HG03469 (cell line): ENCODE data around the gene GRIN2C.

Experiments used
- ATAC-seq: cut with Tn5 transposase; IDR thresholded peaks from one replicate; pipeline ENCODE4 v1.9.1; 2021; ENCODE audit warnings: mild to moderate bottlenecking, moderate library complexity, moderate number of reproducible peaks; ENCODE audit not compliant: unreplicated experiment

GRIN2C gene

DNA sequence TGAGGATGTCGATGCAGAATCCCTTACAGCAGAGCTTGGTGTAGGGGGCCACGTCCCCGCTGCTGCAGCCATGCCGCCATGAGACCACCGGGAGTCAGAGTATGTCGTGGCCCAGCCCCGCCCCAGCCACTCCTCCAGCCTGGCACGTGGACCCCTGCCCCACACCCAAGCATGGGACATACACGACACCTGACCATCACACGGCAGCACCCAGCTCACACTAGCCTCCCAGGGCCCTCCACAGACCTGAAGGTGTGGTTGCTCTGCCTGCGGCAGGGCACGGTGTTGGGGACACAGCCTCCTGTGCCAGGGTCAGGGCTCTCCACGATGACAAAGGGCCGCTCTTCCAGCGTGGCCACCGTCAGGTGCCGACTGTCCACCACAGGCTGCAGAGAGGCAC lies 9.4 kb downstream of the GRIN2C start:
- ATAC-seq = no peak

DNA sequence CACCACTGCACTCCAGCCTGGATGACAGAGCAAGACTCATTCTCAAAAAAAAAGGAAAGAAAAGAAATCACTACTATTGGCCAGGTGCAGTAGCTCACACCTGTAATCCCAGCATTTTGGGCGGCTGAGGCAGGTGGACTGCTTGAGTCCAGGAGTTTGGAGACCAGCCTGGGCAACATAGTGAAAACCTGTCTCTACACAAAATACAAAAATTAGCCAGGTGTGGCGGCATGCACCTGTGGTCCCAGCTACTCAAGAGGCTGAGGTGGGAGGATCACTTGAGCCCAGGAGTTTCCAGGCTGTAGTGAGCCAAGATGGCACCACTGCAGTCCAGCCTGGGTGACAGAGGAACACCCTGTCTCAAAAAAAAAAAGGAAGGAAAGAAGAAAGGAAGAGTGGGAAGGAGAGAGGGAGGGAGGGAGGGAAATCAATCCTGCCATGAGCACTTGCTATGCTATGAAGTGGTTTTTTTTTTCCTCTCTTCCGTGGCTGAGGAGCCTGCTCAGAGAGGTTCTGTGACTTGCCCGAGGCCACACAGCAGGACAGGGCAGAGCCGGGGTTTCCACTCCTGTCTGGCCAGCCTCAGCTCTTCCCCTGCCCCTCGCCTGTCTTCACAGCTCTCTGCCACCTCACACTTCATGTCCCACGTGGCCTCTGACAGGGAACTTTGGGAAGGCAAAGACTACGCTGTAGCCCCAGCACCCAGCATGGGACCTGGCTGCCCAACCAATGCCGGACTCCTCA lies 10.9 kb downstream of the GRIN2C start:
- no peak for ATAC-seq

DNA sequence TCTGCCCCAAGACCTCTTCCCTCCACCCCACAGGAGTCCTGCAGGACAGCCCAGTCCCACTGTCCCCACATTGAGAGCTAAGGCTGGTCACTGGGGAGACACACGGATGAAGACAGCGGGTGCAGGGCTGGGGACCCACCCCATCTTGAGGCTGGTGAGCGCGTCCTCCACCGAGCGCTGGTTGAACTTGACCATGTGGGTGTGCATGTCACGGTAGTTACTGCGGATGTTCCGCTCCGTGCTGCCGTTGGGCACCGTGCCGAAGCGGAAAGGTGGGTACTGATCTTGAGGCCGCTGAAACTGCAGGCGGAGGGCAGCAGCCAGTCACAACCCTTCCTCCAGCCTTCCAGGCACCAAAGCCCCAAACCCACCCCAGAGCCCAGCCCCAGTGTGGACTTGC lies 13.1 kb downstream of the GRIN2C start:
- no peak for ATAC-seq

DNA sequence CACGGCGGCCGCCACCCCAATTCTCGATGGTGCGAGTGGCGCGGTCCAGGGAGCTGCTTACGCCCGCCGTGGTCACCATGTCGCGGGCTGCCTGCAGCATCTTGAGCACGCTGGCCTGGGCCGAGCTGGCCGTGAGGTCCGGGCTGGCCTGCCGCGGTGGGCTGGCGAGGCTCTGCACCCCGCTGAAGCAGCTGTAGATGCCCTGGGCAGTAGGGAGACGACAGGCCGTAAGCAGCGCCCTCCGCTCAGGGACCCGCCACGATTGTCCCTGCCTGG lies 16.4 kb downstream of the GRIN2C start:
- ATAC-seq = no peak

DNA sequence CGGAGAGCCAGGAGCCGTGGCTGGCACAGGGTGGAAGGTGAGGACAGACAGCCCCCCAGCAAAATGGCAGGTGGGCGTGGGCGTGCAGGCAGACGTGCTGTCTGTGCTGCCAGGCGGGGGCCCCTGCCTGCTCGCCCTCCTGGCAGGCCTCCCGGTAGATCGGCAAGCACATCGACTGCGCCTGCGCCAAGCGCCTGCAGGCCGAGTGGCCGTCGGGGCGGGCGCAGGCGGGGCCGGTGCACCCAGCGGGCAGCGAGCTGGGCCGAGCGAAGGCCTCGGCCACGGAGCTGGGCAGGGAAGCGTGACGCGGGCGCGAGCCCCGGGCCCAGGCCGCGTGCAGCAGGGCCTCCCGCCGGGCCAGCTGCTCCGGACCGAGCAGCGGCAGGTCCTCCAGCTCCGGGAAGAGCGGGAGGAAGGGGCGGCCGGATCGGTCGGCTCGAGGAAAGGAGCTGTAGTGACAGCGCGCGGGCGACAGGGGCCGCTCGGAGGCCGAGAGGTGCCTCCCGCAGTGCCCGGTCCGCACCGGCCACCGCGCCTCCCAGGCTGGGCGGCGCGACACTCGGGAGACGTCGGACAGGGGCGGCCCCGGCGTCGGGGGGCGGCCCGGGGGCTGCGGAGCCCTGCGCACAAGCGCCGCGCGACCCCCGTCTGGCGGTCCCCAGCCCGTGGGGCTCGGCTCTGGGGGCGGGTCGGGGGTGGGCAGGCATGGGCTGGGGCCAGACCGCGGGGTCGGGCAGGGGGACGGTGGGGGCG lies 16.9 kb downstream of the GRIN2C start:
- no peak for ATAC-seq

DNA sequence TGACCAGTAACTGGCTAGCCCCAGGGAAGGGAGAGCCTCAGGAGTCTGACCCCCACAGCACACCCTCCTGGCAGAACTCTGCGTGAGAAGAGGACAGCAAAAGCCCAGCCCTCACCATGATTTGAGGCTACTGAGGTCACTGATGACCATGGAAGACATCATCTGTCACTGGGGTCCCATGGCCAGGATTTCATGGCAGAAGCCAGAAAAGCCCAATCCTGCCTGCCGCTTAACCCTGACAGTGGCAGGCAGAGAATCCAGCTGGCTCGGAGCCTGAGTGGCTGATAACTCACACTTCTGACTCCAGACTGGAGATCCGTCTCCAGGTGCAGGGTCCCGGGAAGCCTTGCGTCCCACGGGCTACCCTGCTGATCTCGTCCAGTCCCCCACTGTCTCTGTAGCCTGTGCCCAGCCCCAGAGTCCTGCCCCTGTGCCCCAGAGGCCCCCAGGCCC lies 17.5 kb downstream of the GRIN2C start:
- no peak for ATAC-seq

DNA sequence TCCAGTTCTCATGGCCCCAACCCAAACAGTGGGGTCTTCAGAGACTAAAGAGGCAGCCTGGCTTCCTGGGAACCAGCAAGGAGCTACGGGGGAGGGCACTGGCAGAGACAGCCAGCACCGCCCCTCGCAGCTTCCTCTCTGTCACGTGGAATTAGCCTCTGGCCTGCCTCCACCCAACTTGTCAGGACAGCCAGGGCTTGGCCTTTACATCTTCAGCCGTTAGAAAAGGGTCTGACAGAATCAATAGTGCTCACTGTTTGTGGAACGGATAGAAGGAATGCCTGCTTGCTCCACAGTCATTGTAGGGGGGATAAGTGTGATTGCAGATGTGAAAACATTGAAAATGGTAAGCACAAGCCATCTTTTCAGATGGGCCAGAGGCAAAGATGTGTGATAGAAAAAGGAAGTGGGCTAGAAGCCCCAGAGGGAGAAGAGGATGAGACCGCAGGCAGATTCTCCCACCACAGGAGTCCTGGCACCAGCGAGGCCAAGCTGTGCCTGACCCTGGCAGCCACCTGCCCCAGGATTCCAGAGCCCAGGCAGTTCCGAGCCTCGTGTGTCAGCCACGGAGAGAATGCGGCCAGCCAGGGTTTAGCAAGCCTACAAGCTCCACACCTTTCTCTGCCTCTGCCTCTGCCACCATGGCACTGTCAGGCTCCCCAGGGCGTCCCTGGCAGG lies 18.6 kb downstream of the GRIN2C start:
- no peak for ATAC-seq

DNA sequence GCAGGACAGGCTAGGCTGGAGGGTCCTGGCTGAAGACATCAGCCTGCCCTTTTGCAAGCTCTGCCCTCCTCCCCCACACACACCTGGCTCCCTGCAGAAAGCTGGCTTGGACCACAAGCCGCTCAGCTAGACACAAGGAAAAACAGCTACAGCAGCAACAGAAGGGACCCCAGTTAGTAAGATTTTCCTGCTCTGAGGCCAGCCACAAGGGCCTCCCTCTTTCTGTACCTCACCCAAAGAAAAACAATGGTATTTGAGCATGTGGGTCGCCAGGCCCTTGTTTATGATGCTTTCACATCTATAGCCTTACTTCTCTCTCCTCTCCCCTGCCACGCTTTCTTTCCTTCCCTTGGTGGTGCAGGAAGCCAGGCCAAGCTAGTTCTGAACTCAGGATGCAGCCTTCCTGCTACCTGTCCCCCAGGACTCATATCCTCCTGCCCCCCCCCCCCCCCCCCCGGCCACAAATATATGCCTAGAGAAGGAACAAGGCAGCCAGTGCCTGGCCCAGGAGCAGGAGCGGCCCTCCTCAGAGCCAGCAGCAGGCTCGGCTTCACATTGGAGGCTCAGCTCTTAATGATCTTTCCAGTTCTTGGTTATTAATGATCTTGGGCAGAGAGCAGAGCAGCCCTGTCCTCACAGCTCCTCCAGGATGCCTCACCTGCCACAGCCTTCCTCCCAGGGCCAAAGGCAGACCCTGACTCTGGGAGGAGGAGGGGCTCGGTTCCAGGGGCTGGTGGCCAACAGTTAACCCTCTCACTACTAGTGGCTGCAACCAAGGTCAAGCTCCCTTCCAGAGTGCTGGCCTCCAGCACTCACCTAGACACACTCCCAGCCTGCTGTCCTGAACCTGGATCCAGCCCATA lies 19.5 kb downstream of the GRIN2C start:
- no peak for ATAC-seq

DNA sequence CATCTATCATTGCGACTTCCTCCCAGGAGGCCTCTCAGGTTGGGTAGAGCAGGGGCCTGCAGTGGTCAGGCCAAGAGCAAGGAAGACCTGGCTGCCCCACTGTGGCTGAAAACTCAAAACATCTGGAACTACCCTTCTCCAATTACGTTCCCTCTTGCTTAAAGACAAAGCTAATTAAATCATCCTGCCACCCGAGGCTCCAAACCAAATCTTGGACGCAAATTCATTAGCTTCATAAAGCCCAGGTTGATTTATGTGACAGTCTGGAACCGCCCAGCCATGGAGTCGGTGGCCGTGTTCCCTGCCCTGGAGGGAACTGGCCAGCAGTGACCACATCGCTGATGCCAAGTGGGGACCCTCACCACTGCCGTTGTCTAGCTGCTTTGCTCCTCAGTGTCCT lies 21.4 kb downstream of the GRIN2C start:
- no peak for ATAC-seq

DNA sequence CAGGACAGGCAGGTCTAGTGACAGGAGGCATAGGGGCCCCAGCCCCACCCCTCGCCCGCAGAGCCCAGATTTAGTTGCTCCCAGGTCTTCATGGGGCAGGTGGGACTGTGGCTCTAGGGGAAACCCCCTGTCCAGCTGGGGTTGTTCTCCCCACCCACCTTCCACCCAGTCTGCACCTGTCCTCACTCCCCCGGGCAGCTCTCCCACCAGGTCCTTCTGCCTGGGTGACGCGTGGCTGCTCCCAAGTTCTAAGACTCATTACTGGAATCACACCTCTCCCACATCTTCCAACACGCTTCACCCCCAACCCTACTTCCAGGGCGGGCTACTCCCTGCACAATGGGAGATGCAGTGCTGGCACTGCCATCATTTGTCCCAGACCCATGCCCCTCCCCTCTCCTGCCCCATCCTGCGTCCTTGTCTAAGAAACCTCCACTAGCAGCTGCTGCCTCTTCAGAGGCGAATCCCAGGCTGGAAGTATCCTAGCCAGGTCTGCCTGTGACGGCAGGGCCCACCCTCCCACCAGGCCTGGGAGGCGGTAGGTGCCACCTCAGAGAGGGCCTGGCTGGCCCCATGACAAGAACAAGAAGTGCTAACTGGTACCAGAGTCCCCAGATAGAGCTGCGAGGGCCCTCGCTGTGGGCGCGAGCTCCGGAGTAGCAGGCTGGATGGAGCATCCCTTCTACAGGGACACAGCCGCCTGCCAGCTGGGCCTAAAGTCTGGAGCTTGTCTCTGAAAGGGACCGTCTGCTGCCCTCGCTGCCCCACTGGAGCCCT lies 22.8 kb downstream of the GRIN2C start:
- ATAC-seq = no peak

DNA sequence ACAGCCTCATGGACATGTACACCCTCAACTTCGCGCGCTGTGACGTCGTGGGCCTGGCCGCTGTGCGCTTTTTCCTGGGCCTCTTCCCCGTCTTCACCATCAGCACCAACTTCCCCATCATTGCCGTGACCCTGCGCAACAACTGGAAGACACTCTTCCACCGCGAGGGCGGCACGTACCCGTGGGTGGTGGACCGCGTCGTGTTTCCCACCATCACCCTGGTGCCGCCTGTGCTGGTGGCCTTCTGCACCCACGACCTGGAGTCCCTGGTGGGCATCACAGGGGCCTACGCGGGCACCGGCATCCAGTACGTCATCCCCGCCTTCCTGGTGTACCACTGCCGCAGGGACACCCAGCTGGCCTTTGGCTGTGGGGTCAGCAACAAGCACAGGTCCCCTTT lies 23.5 kb downstream of the GRIN2C start:
- ATAC-seq = no peak

DNA sequence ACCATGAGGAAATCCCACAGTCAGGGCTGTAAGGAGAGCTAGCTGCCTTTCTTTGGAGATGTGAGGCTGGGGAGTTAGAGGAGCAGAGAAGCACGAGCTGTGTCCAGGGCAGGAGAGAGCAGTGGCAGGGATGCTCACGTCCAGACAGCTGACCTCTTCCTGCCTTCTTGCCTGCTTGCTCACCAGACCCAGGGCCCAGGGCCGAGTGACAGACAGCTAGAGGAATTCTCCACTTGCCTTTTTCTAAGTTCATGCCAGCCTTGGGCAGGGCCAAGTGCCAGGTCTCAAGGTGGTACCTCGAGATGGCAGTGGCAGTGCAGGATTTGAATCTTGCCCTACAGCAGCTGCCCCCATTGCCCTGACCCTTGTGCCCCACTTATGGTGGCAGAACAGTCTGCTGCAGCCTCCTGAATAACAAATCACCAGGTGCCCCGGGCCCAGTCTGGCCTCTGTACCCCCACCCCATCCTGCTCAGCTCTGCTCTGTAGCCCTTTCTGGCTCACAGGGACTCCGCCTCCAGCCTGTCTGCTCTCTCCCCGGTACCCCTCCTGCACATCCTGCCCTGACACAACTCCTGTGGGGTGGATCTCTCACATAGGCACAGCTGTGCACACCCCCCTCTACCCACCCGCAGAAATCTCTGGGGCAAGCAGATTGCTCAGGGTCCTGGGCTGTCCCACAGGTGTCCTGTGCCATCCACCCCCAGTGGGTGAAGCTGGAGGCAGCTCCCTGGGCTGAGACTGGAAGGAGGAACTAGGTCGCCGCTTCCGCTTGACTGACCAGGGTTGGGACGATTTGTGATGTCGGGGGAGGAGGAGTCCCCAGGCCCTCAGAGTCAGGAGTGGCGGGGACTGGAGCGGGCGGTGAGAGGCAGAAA lies 25.9 kb downstream of the GRIN2C start:
- ATAC-seq = no peak

DNA sequence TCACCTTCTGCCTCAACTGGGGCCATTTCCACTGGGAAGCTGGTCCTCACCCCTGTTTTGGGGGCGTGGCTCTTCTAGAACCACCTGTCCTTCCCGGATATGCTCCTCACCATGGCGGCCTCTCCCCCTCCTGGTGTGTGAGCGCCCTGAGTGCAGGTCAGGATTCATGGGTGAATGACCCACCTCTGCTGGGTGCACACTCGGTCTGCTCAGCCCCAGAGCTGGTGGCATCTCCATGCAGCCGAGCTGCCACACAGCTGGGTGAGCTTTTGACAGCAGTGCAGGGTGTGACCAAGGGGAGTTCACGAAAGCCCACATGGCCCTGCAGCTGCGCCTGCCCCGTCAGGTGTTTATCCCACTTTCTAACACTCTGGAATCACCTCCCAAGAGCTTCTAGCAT lies 27.3 kb downstream of the GRIN2C start:
- no peak for ATAC-seq

DNA sequence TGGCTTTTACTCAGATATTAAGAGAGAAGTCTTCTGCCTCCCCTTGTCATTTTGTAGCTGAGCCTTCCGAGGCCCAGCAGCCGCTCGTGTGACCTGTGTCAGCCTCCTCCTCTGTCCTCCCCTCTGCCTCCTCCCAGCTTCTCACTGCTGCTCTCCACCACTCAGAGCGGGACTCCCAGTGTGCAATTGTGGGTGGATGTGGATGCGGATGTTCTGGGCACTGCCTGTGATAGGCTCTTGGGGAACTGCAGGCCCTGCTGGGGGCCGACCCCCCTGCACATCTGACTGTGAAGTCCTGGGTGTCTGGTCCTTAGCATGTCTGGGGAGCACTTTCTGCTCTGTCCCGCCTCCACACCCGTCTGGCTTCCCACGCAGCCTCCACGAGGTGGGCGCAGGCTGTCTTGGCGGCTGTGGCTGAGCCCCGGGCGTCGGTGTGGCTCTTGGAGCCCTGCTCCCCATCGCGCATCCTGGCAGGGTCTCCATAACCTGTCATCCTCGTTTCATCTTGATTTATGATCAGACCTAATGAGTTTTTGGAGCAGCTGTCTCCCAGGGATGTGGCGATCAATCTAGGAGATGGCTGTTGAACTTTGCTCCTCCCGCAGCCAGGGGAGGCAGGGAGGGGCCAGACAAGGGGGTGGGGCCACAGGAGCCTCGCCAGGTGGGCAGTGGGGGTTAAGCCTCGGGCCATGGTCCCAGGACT lies 28.1 kb downstream of the GRIN2C start:
- ATAC-seq = no peak

DNA sequence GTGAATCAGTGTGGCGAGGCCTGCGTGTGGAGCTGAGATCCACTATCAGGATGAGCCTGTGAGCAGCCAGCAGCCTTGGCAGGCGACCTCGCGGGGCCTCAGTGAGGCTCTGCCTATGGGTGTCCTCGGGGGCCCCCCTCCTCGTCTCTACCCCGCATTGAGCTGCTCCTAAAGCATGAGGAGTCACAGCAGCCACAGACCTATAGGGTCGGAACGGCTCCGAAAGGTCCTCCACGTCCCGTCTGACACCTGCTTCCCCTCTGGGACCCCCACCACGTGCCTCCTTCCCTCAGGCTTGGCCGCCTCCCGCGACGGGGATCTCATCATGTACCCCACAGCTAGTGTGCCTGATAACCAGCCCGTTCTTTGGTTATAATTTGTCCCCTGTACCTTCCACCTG lies 28.8 kb downstream of the GRIN2C start:
- no peak for ATAC-seq

DNA sequence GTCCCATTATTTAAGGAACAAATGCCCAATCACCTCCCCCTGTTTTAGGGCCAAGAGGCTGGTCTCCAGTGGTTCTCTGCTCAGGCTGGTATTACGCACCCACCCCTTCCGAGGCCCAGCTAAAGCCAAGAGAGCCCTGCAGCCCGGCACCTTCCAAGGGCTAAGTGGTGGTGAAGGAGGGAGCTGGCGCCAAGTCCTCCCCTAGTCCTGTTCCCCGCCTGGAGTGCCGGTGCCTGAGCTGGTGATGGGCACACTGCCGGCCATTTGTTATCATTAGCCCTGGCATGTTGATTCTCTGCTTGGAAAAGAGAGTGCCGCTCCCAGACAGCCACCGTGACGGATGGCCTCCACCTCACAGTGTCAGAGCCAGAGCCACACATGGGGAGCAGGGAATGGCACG lies 31.9 kb downstream of the GRIN2C start:
- ATAC-seq = no peak

DNA sequence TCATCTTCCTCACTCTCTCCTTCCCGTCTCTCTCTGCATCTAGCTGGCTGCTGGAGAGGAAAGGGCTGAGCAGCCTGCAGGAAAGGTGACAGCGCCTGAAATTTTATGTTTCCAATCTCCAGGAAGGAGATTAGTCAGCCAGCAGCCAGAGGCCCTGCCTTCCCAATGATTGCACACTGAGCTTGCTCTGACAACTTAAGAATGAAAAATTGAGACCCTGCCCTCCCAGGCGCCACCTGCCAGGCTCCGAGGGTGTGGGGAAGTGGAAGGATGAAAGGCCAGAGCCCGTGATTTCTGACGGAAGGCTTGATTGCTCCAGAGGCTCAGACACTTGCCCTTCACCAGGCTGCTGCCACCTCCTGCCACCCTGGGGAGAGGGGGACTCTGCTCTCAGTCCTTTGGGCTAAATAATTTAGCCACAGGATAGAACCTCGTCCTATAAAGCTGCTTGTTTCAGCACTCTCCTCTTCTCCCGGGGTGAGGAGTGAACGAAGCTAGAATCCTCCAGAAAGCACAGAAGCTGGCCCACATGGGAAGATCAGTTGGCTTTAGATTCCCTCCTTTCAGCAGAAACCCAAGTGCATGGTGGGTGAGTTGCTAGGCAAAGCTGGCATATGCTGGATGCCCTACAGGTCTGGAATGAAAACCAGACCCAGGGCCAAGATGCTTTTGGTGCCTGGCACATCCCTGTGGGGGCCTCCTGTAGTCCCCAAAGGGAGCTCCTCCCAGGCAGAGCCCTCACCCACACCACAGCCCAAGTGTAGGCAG lies 33.5 kb downstream of the GRIN2C start:
- no peak for ATAC-seq

DNA sequence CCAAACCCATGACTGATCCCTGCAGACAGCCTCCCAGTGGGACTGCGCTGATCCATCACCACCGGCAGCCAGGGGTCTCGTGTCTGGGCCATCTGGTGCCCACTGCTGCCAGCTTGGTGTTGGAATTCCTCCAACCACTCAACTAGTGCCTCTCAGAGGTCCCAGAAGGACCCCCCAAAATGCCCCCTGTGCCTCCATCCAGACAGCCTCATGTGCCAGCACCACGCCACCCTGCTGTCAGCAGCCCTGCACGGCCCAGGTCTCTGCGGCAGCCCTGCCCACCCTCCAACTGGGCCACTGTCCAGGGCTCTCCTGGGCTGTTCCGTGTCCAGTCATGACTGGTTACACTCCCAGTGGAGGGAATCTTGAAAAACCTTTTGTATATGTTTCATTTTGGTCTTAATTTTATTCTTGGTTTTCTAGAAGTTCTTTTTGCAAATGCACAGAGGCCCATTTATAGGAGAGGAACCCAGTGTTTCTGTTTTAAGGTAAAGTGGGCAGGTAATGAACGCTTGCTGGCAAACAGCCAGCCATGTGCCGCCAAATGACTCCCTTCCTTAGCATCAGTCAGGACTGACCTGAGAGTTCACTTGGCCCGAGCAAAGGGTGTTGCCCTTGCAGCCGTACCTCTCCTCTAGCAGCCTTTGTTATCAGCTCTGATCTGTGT lies 34.6 kb downstream of the GRIN2C start:
- ATAC-seq = no peak
